Stimulated activated CD8-positive, alpha-beta memory T cell treated with anti-CD3 and anti-CD28 coated beads, Interleukin-12 subunit alpha, Interleukin-12 subunit beta, amount 100 ng/mL, for 24 hours (primary cell): Measurements from ENCODE around the gene ZBTB4.

ENCODE experiments used
- DNase-seq: peaks from one replicate; pipeline ENCODE4 v3.0.0-alpha.2; 2020; ENCODE audit errors: extremely low read depth

ZBTB4 gene

DNA sequence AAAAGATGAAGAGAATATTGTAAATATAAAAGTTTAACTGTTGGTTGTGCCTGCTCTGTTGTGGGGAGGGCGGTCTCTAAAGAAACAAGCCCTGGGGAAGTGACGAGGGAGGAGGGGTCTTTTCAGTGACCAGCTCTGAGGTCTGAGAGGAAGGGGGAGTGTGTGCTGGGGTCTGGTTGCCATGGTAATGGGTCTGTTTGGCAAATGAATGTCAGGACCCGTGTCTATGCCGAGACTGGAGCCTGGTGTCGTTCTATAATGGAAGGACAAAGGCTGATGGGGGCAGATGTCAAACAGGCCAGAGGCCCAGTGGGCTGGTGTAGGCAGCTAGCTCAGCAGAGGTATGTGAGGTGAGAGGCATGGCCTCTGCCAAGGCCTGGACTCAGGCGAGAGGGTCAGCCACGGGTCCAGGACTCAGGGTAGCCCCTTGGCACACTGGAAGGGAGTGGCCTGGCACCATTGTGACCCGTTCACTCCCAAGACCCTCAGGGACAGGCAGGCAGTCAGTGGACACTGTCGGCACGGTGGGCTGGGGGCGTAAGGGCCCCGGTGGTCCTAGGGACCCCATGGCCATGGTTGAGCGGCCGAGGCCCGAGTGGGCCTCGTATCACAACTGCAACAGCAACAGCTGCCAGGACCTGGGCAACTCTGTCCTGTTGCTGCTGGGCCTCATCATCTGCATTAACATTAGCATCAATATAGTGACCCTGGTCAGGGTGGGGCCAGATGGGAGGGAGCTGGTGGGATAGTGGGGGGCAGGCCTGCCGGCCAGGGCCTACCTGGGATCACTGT is 59.4 kb downstream of the ZBTB4 start, which contains the start of gene SPEM1:
TSS of gene SPEM1 (plus strand) at position 506 of the 792 bp plus-strand sequence. CDS start at position 567, 61 bp downstream.
- no peak for DNase-seq

DNA sequence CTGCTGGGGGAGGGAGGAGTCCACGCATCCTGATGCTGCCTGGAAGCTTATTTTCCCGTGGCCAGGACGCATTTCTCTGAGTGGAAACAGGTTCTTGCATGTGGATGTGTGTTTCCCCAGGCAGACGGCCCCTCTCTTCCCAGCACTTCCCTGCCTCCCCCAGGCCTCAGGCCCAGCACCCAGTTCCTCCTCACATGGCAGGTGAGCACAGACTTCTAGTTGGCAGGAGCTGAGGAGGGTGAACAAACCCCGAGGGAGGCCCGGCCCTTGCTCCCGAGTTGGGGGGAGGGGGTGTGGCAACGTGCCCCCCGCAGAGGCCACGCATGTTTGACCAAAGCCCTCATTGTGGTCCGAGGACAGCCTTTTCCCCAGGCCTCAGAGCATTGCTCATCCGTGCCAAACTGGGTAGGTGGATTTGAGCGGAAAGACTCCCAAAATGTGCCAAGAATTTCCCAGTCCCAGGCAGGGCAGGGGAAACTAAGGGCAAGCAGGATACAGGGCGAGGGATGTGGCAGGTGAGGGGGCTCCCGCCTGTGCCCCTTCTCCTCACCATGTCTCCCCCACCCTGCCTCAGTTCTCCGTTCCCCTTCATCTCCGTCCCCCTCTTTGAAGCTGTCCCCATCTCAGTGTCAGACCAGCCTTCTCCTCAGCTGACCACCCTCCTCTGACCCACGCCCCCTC is 60.8 kb downstream of the ZBTB4 start:
- DNase-seq: no peak

DNA sequence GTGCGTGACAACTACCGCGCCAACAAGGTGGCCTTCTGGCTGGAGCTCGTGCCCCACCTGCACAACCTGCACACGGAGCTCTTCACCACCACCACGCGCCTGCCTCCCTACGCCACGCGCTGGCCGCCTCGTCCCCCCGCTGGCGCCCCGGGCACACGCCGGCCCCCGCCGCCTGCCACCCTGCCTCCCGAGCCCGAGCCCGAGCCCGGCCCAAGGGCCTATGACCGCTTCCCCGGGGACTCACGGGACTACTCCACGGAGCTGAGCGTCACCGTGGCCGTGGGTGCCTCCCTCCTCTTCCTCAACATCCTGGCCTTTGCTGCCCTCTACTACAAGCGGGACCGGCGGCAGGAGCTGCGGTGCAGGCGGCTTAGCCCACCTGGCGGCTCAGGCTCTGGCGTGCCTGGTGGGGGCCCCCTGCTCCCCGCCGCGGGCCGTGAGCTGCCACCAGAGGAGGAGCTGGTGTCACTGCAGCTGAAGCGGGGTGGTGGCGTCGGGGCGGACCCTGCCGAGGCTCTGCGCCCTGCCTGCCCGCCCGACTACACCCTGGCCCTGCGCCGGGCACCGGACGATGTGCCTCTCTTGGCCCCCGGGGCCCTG is 62.3 kb downstream of the ZBTB4 start:
- DNase-seq: no peak

DNA sequence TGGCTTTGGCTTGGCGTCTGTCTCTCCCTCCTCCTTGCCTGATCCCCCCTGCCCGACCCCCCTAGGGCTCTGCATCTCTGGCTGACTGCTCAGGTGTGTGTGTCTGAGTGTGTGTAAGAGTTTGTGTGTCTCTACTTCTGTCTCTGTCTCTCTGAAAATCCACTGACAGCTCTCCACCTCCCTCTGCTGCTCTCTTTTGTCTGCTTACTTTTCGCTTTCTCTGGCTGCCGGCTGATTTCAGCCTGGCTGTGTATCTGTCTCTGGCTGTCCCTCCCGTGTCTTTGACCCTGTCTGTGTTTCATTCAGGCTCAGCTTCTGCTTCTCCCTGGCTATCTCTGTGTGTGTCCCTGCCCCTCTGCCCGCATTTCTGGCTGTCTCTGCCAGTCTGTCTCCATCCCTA is 63.1 kb downstream of the ZBTB4 start:
- no peak for DNase-seq

DNA sequence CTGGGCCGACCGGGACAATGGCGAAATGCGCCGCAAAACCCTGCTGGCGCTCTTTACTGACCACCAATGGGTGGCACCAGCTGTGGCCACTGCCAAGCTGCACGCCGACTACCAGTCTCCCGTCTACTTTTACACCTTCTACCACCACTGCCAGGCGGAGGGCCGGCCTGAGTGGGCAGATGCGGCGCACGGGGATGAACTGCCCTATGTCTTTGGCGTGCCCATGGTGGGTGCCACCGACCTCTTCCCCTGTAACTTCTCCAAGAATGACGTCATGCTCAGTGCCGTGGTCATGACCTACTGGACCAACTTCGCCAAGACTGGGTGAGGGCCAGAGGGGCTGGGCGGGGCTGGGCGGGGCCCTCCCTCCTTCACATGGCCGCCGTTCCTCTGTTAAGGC is 63.6 kb downstream of the ZBTB4 start:
- DNase-seq: no peak

DNA sequence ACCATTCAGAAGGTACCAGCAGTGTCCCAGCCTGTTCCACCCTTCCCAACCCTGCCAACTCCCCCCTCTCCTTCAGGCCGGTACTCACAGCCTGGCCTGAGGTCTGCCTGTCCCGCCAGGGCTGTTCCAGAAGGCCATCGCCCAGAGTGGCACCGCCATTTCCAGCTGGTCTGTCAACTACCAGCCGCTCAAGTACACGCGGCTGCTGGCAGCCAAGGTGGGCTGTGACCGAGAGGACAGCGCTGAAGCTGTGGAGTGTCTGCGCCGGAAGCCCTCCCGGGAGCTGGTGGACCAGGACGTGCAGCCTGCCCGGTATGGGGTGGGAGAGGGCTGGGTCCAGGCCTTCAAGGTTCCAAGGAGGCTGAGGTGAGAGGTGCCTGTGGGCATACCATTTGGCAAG is 64.6 kb downstream of the ZBTB4 start:
- no peak for DNase-seq

DNA sequence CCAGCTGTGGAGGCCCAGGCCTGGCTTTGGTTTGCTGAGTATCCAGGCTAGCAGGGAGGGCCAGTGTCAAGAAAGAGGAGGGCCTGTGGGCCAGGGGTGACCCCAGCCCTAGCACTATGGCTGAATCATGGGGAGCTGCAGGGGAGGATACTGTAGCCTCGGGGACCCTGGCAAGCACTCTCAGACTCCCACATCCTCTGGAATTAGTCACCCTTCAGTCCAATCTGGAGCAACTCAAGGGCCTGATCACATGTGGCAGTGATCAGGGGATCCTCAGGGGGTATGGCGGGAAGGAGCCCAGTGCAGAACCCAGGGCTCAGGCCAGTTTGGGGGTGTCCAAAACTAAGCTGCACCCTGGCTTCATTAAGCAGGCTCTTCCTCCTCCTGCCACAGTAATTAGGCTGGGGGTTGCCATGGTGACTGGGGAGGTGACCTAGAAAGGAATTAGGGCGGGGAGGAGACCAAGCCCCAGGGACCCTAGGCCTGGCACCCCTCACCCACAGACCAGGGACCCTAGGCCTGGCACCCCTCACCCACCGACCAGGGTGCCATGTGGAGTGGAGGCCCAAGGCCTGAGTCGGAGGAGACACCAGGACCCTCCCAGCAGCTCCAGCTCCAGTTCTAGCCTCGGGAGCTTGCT is 66.0 kb downstream of the ZBTB4 start:
- no peak for DNase-seq

DNA sequence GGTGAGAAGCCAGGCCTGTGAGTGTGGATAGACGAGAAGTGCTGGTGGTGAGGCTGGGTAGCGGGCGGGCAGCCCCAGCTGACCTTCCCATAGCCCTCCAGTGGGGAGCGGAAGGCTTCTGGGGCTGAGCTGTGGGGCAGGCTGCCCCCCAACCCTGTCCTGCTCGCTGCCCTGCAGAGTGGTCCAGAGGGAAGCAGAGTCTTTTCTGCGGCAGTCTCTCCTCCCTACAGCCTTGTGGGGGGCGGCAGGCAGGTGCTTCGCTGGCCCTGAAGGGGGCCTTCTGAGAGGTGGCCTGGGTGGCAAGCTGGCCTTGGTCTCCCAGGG is 68.0 kb downstream of the ZBTB4 start:
- no peak for DNase-seq

DNA sequence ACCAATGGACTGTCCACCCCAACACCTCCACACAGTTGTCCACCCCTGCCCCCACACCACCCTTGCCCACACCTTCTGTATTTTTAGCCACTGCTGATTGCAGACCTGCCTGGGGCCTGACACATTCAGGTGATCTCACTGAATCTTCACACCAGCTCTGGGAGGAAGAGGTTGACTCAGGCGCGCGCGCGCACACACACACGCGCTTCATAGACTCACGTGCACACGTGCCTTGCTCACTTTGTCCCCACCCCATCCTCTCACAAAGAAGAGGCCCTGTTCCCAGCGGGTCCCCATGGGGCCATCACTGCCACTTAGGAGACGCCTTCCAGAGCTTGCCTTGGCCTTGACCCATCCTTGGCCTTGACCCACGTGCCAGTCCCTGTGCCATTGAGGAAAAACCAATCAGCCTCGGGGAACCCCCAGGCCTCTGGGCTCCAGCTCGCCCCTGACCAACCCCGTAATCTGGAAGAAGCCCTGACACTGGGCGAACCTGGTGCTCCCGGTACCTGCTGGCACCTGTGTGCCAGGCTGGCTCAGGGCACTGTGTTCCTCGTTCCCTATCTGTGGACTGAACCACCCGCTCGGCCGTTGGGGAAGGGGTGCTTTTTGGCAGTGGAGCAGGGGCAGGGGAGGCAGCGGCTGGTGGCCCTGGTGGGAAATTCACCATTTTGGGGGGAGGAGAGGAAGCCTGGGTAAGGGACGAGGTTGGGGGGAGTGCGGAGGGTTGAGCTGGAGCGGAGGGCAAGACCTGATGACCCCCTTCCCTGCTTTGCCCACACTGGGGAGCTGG is 68.6 kb downstream of the ZBTB4 start:
- DNase-seq: no peak

DNA sequence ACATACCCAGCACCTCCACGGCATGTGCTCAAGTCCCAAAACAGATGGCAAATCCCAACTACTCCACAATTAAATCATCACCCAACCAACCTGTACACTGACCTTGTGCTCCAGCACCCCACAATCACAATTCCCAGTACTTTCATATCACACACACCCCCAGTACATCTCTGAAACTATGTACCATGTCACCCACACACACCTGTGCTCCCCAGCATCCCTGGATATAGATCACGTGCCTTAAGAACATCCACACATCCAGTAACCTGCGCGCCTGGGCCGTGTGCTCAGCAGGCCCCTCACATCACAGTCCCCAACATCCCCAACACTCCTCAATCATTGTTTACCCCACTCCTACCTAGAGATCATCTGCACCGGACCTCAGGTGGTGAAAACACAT is 69.7 kb downstream of the ZBTB4 start:
- no peak for DNase-seq
